GM06990 (cell line): ENCODE measurements around the gene DLX1.

Experiments
- DNase-seq: peaks from one replicate; pipeline ENCODE4 v3.0.0-alpha.2; 2011; ENCODE audit not compliant: insufficient read length; ENCODE audit errors: extremely low read depth
- H3K27me3 ChIP-seq: replicated peaks from 2 replicates; pipeline ENCODE4 v1.6.0; 2011; ENCODE audit warnings: low read length; ENCODE audit not compliant: control insufficient read depth, insufficient read depth
- H3K36me3 ChIP-seq: 2 replicates; pipeline ENCODE4 v1.5.1; 2011; ENCODE audit warnings: low read length; ENCODE audit not compliant: control insufficient read depth, insufficient read depth
- H3K4me3 ChIP-seq: replicated peaks from 2 replicates; pipeline ENCODE4 v1.5.1; 2011; ENCODE audit warnings: low read depth, mild to moderate bottlenecking, control low read depth, low read length
- CTCF ChIP-seq: IDR thresholded peaks from 2 replicates; pipeline ENCODE4 v1.5.1; 2011; ENCODE audit warnings: low read length, control low read depth, mild to moderate bottlenecking, inconsistent platforms; ENCODE audit not compliant: insufficient read depth, poor library complexity, severe bottlenecking

DLX1 gene

GRCh38 chr2:172120118-172120517 lies 34.8 kb downstream of the DLX1 start:
- no peak for TF ChIP-seq CTCF
- no peak overlapping the region for H3K4me3 ChIP-seq
- no peak for DNase-seq
- no peaks in the 10 kb centered on the region for H3K36me3 ChIP-seq
- H3K27me3 ChIP-seq: no peaks in the 10 kb centered on the region

- no peak overlapping the region for H3K4me3 ChIP-seq
- no peaks in the 10 kb centered on the region for H3K27me3 ChIP-seq
- no peaks in the 10 kb centered on the region for H3K36me3 ChIP-seq
- no peak for DNase-seq
- TF ChIP-seq CTCF: no peak
Observed at GRCh38 chr2:172128484-172128883, 43.2 kb downstream of the DLX1 start.

GRCh38 chr2:172129404-172129803 lies 44.1 kb downstream of the DLX1 start:
- Histone ChIP-seq H3K36me3 (no peaks in the 10 kb centered on the region), H3K27me3 (no peaks in the 10 kb centered on the region), H3K4me3 (no peak overlapping the region)
- TF ChIP-seq CTCF: no peak
- DNase-seq: no peak

GRCh38 chr2:172131713-172132555 lies 46.6 kb downstream of the DLX1 start:
- no peak for DNase-seq
- TF ChIP-seq CTCF: no peak
- H3K36me3 ChIP-seq: no peaks in the 10 kb centered on the region
- no peaks in the 10 kb centered on the region for H3K27me3 ChIP-seq
- H3K4me3 ChIP-seq: no peak overlapping the region

- Histone ChIP-seq H3K36me3 (no peaks in the 10 kb centered on the region), H3K4me3 (no peak overlapping the region), H3K27me3 (no peaks in the 10 kb centered on the region)
- TF ChIP-seq CTCF: no peak
- DNase-seq: no peak
Observed at GRCh38 chr2:172134270-172134669, 49.0 kb downstream of the DLX1 start.
